K562 (cell line): ENCODE results near the gene WWOX.

Experiments used
- CHD2 ChIP-seq: IDR thresholded peaks from 2 replicates; pipeline ENCODE4 v1.6.1; 2011; ENCODE audit warnings: low read depth, low read length
- HMGN3 ChIP-seq: IDR thresholded peaks from 2 replicates; pipeline ENCODE4 v1.6.1; 2011; ENCODE audit warnings: borderline replicate concordance, low read depth, mild to moderate bottlenecking, mixed read lengths, low read length; ENCODE audit not compliant: insufficient read length; ENCODE audit errors: extremely low read depth
- POLR2A ChIP-seq: fragments of 450-650 bp; conservative IDR thresholded peaks from 2 replicates; pipeline ENCODE4 v1.6.1; 2016
- TF ChIP-seq, protein P1 (sequence below): sonication (generic); formaldehyde crosslinking; IDR thresholded peaks from 2 replicates; pipeline ENCODE4 v1.8.0; 2022; ENCODE audit warnings: missing genetic modification reagents, mild to moderate bottlenecking, borderline replicate concordance

DNA sequence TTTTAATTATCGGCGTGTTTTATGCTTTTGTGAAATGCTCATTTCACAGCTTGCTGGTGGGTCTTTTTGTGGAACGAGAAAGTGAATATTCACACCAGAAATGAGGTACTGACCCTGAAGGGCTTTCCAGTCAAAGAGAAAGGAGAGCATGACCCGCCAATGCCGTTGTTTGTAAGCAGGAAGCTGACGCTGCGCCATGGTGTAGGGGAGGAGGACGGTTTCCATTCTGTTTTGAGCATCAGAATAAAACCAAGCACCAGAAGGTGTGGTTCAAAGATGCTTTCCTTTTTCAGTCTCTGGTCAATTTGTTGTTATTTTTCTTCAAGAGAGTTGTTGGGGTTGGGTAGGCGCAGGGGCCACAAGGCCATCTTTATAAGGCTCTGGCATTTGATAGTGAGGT is 669.3 kb downstream of the WWOX start:
- TF ChIP-seq CHD2: no peak
- TF ChIP-seq POLR2A: no peak
- no peak for TF ChIP-seq HMGN3
- TF ChIP-seq, protein P1, sequence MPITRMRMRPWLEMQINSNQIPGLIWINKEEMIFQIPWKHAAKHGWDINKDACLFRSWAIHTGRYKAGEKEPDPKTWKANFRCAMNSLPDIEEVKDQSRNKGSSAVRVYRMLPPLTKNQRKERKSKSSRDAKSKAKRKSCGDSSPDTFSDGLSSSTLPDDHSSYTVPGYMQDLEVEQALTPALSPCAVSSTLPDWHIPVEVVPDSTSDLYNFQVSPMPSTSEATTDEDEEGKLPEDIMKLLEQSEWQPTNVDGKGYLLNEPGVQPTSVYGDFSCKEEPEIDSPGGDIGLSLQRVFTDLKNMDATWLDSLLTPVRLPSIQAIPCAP: no peak
